ENCODE data around the gene TTLL12. TPM values are rescaled to one million over a fixed set of nuclear protein-coding genes. Genes with fewer than 3 reads are reported as not detected.

TTLL12 gene
- total RNA-seq, 2 experiments from 2014 or later, result 66.5 to 71.5 TPM

GRCh38 chr22:43202756-43203410 is 15.9 kb upstream of the TTLL12 start:
- Histone ChIP-seq H3K9me3 (ENCODE audit: low read length) (no peaks in the 10 kb centered on the region), H3K36me3 (ENCODE audit: insufficient read depth, low read length) (no peaks in the 10 kb centered on the region), H3K4me3 (ENCODE audit: low read depth, low read length, poor library complexity, severe bottlenecking) (no peak overlapping the region), H3K9me2 (ENCODE audit: insufficient read depth, low read length) (no peaks in the 10 kb centered on the region), H3K79me2 (ENCODE audit: insufficient read depth, low read depth, low read length) (no peaks in the 10 kb centered on the region), H3K4me2 (ENCODE audit: low read length) (no peak overlapping the region), H2AFZ (ENCODE audit: low read length) (no peak overlapping the region), H3K27ac (ENCODE audit: low read depth, low read length, poor library complexity, severe bottlenecking) (no peak overlapping the region), H4K20me1 (ENCODE audit: insufficient read depth, low read length) (no peaks in the 10 kb centered on the region), H3K4me1 (ENCODE audit: insufficient read depth, low read length, poor library complexity, severe bottlenecking) (no peaks in the 10 kb centered on the region)
- BruUV-seq (replicated peaks), result no TSS peak
- POLR2A ChIA-PET, result no interaction called here
- no peak for TF ChIP-seq EZH2phosphoT487 (IDR thresholded peaks at IDR 0.05; ENCODE audit: borderline replicate concordance, low read depth, low read length)
- TF ChIP-seq, protein P1, sequence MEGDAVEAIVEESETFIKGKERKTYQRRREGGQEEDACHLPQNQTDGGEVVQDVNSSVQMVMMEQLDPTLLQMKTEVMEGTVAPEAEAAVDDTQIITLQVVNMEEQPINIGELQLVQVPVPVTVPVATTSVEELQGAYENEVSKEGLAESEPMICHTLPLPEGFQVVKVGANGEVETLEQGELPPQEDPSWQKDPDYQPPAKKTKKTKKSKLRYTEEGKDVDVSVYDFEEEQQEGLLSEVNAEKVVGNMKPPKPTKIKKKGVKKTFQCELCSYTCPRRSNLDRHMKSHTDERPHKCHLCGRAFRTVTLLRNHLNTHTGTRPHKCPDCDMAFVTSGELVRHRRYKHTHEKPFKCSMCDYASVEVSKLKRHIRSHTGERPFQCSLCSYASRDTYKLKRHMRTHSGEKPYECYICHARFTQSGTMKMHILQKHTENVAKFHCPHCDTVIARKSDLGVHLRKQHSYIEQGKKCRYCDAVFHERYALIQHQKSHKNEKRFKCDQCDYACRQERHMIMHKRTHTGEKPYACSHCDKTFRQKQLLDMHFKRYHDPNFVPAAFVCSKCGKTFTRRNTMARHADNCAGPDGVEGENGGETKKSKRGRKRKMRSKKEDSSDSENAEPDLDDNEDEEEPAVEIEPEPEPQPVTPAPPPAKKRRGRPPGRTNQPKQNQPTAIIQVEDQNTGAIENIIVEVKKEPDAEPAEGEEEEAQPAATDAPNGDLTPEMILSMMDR (conservative IDR thresholded peaks at IDR 0.05; ENCODE audit: low read length), result no peak
- DNase-seq (ENCODE audit: low spot score), result no peak
- intact Hi-C loops (cut with micrococcal nuclease; ENCODE audit: unreplicated experiment), result no loop called here
- CTCF ChIA-PET (ENCODE audit: unreplicated experiment), result no interaction called here

DNA sequence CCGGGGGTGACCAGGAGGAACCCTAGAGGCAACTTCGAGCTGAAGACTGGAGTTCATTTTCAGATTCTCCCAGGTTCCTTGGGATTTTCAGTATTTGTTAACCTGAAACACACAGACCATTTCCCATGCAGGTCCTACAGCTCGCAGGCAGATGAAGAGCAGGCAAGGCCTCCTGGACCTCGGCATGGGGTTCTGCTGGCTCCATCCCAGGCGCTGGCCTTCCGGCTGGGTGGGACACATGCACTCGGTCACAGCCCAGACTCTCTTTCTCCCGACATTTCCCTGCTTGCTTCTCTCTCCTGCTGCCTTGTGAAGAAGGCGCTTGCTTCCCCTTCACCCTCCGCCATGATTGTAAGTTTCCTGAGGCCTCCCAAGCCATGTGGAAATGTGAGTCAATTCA is 15.4 kb upstream of the TTLL12 start:
- Histone ChIP-seq H3K27ac (ENCODE audit: low read depth, low read length, poor library complexity, severe bottlenecking) (no peak overlapping the region), H2AFZ (ENCODE audit: low read length) (no peak overlapping the region), H3K4me2 (ENCODE audit: low read length) (no peak overlapping the region), H3K36me3 (ENCODE audit: insufficient read depth, low read length) (no peaks in the 10 kb centered on the region), H3K9me2 (ENCODE audit: insufficient read depth, low read length) (no peaks in the 10 kb centered on the region), H3K9me3 (ENCODE audit: low read length) (no peaks in the 10 kb centered on the region), H4K20me1 (ENCODE audit: insufficient read depth, low read length) (no peaks in the 10 kb centered on the region), H3K79me2 (ENCODE audit: insufficient read depth, low read depth, low read length) (no peaks in the 10 kb centered on the region), H3K4me3 (ENCODE audit: low read depth, low read length, poor library complexity, severe bottlenecking) (no peak overlapping the region), H3K4me1 (ENCODE audit: insufficient read depth, low read length, poor library complexity, severe bottlenecking) (no peaks in the 10 kb centered on the region)
- TF ChIP-seq, protein P1 (conservative IDR thresholded peaks at IDR 0.05; ENCODE audit: low read length), result no peak
- TF ChIP-seq EZH2phosphoT487 (IDR thresholded peaks at IDR 0.05; ENCODE audit: borderline replicate concordance, low read depth, low read length), result no peak
- no TSS peak for BruUV-seq (replicated peaks)
- DNase-seq (ENCODE audit: low spot score), result no peak
- ChIA-PET CTCF (ENCODE audit: unreplicated experiment) (no interaction called here), POLR2A (no interaction called here)
- intact Hi-C loops (cut with micrococcal nuclease; ENCODE audit: unreplicated experiment), result no loop called here

- CTCF ChIA-PET (ENCODE audit: unreplicated experiment), result no interaction called here
- no peak for DNase-seq (ENCODE audit: low spot score)
- Histone ChIP-seq H3K9me3 (ENCODE audit: low read length) (no peaks in the 10 kb centered on the region), H3K4me3 (ENCODE audit: low read depth, low read length, poor library complexity, severe bottlenecking) (no peak overlapping the region), H3K9me2 (ENCODE audit: insufficient read depth, low read length) (no peaks in the 10 kb centered on the region), H2AFZ (ENCODE audit: low read length) (no peak overlapping the region), H4K20me1 (ENCODE audit: insufficient read depth, low read length) (no peaks in the 10 kb centered on the region), H3K27ac (ENCODE audit: low read depth, low read length, poor library complexity, severe bottlenecking) (no peak overlapping the region), H3K4me2 (ENCODE audit: low read length) (no peak overlapping the region), H3K4me1 (ENCODE audit: insufficient read depth, low read length, poor library complexity, severe bottlenecking) (no peaks in the 10 kb centered on the region), H3K36me3 (ENCODE audit: insufficient read depth, low read length) (no peaks in the 10 kb centered on the region), H3K79me2 (ENCODE audit: insufficient read depth, low read depth, low read length) (no peaks in the 10 kb centered on the region)
- POLR2A ChIA-PET, result interaction anchor here (0.6 kb wide), 1 partner anchor 182 kb away, joined by 3 read pairs; no protein-coding TSS in a partner anchor
- intact Hi-C loops (cut with micrococcal nuclease; ENCODE audit: unreplicated experiment), result no loop called here
- no TSS peak for BruUV-seq (replicated peaks)
- TF ChIP-seq, protein P1 (conservative IDR thresholded peaks at IDR 0.05; ENCODE audit: low read length), result no peak
- TF ChIP-seq EZH2phosphoT487 (IDR thresholded peaks at IDR 0.05; ENCODE audit: borderline replicate concordance, low read depth, low read length), result no peak
Observed at GRCh38 chr22:43201486-43202219, 14.7 kb upstream of the TTLL12 start.

Data from OCI-LY7 (cell line).